Measurements from ENCODE around the gene STARD3NL.
"Not testable (repeated sequence)": the region's sequence is repeated elsewhere in the genome, so short reads cannot be mapped to it uniquely, and the experiment has no call there.

Gene STARD3NL

GRCh38 chr7:38229386-38229785, 51.3 kb downstream of the STARD3NL start:
- FAIRE-seq = no peak
- DNase-seq (ENCODE audit: insufficient read length) = no peak
- TF ChIP-seq TAF1 (IDR thresholded peaks at IDR 0.05; ENCODE audit: borderline replicate concordance, low read depth, low read length) = no peak
- no peak for TF ChIP-seq POLR2A (IDR thresholded peaks at IDR 0.05; ENCODE audit: low read depth, low read length)
- no peak for TF ChIP-seq POLR2AphosphoS5 (IDR thresholded peaks at IDR 0.05; ENCODE audit: low read depth, low read length)

- DNase-seq (ENCODE audit: insufficient read length) (no peak), FAIRE-seq (no peak)
- TF ChIP-seq POLR2A (IDR thresholded peaks at IDR 0.05; ENCODE audit: low read depth, low read length) (no peak), TAF1 (IDR thresholded peaks at IDR 0.05; ENCODE audit: borderline replicate concordance, low read depth, low read length) (no peak), POLR2AphosphoS5 (IDR thresholded peaks at IDR 0.05; ENCODE audit: low read depth, low read length) (no peak)
Observed at GRCh38 chr7:38229884-38230642, 52.0 kb downstream of the STARD3NL start.

GRCh38 chr7:38232502-38233366, 54.7 kb downstream of the STARD3NL start:
- TF ChIP-seq POLR2AphosphoS5 (IDR thresholded peaks at IDR 0.05; ENCODE audit: low read depth, low read length) (no peak), POLR2A (IDR thresholded peaks at IDR 0.05; ENCODE audit: low read depth, low read length) (no peak), TAF1 (IDR thresholded peaks at IDR 0.05; ENCODE audit: borderline replicate concordance, low read depth, low read length) (no peak)
- DNase-seq (ENCODE audit: insufficient read length) (no peak), FAIRE-seq (no peak)

GRCh38 chr7:38234759-38235158, 56.7 kb downstream of the STARD3NL start:
- DNase-seq (ENCODE audit: insufficient read length); FAIRE-seq: not testable (repeated sequence)

GRCh38 chr7:38235606-38236005, 57.6 kb downstream of the STARD3NL start:
- DNase-seq (ENCODE audit: insufficient read length) (no peak), FAIRE-seq (no peak)
- TF ChIP-seq TAF1 (IDR thresholded peaks at IDR 0.05; ENCODE audit: borderline replicate concordance, low read depth, low read length) (no peak), POLR2AphosphoS5 (IDR thresholded peaks at IDR 0.05; ENCODE audit: low read depth, low read length) (no peak), POLR2A (IDR thresholded peaks at IDR 0.05; ENCODE audit: low read depth, low read length) (no peak)

- DNase-seq (ENCODE audit: insufficient read length); FAIRE-seq: not testable (repeated sequence)
Observed at GRCh38 chr7:38239129-38239528, 61.1 kb downstream of the STARD3NL start.

- DNase-seq (ENCODE audit: insufficient read length) (no peak), FAIRE-seq (no peak)
- TF ChIP-seq POLR2AphosphoS5 (IDR thresholded peaks at IDR 0.05; ENCODE audit: low read depth, low read length) (no peak), POLR2A (IDR thresholded peaks at IDR 0.05; ENCODE audit: low read depth, low read length) (no peak), TAF1 (IDR thresholded peaks at IDR 0.05; ENCODE audit: borderline replicate concordance, low read depth, low read length) (no peak)
Observed at GRCh38 chr7:38241071-38241470, 63.0 kb downstream of the STARD3NL start.

- TF ChIP-seq TAF1 (IDR thresholded peaks at IDR 0.05; ENCODE audit: borderline replicate concordance, low read depth, low read length) (no peak), POLR2AphosphoS5 (IDR thresholded peaks at IDR 0.05; ENCODE audit: low read depth, low read length) (no peak), POLR2A (IDR thresholded peaks at IDR 0.05; ENCODE audit: low read depth, low read length) (no peak)
- FAIRE-seq = no peak
- DNase-seq (ENCODE audit: insufficient read length) = no peak
Observed at GRCh38 chr7:38242814-38243213, 64.8 kb downstream of the STARD3NL start.

GRCh38 chr7:38243345-38243744, 65.3 kb downstream of the STARD3NL start:
- not testable (repeated sequence) for DNase-seq (ENCODE audit: insufficient read length); FAIRE-seq

GRCh38 chr7:38244516-38244915, 66.5 kb downstream of the STARD3NL start:
- FAIRE-seq (no peak), DNase-seq (ENCODE audit: insufficient read length) (no peak)
- TF ChIP-seq POLR2A (IDR thresholded peaks at IDR 0.05; ENCODE audit: low read depth, low read length) (no peak), TAF1 (IDR thresholded peaks at IDR 0.05; ENCODE audit: borderline replicate concordance, low read depth, low read length) (no peak), POLR2AphosphoS5 (IDR thresholded peaks at IDR 0.05; ENCODE audit: low read depth, low read length) (no peak)

- TF ChIP-seq TAF1 (IDR thresholded peaks at IDR 0.05; ENCODE audit: borderline replicate concordance, low read depth, low read length) = no peak
- no peak for TF ChIP-seq POLR2A (IDR thresholded peaks at IDR 0.05; ENCODE audit: low read depth, low read length)
- TF ChIP-seq POLR2AphosphoS5 (IDR thresholded peaks at IDR 0.05; ENCODE audit: low read depth, low read length) = no peak
Observed at GRCh38 chr7:38245409-38245977, 67.4 kb downstream of the STARD3NL start.

GRCh38 chr7:38248069-38248567, 70.1 kb downstream of the STARD3NL start:
- FAIRE-seq = no peak
- DNase-seq (ENCODE audit: insufficient read length) = no peak
- TF ChIP-seq TAF1 (IDR thresholded peaks at IDR 0.05; ENCODE audit: borderline replicate concordance, low read depth, low read length) (no peak), POLR2A (IDR thresholded peaks at IDR 0.05; ENCODE audit: low read depth, low read length) (no peak), POLR2AphosphoS5 (IDR thresholded peaks at IDR 0.05; ENCODE audit: low read depth, low read length) (no peak)

More at GRCh38 chr7:38245409-38245977, 67.4 kb downstream of the STARD3NL start:
- DNase-seq (ENCODE audit: insufficient read length) (no peak), FAIRE-seq (peak; percentile 81)

- peak; percentile 79 for FAIRE-seq
- DNase-seq (ENCODE audit: insufficient read length) = not testable (repeated sequence)
Observed at GRCh38 chr7:38249849-38250248, 71.8 kb downstream of the STARD3NL start.

Measured in GM12892 (cell line).